Breast epithelium (tissue), 4 donors: ENCODE measurements around the gene SPACDR. TPM values are rescaled to one million over a fixed set of nuclear protein-coding genes. Genes with fewer than 3 reads are reported as not detected.
A peak's percentile ranks its signal among the peaks of the same experiment; 100 is the strongest.

Experiments
- DNase-seq, 2 donors: peaks; one replicate each; pipeline ENCODE4 v3.0.0-alpha.2; 2019; ENCODE audit warnings: low spot score in 2 of 2
- H3K27ac ChIP-seq, 2 donors: fragments of 200-600 bp; sonication (generic) in 1 of 2; one replicate each; pipeline ENCODE4 v1.5.1; 2016 to 2019; ENCODE audit warnings: mild to moderate bottlenecking in 1 of 2
- H3K27me3 ChIP-seq, 2 donors: fragments of 200-600 bp; sonication (generic) in 1 of 2; one replicate each; pipeline versions ENCODE4 v1.5.1 to v1.6.0; 2017 to 2019; ENCODE audit warnings: control low read depth in 1 of 2, mild to moderate bottlenecking in 1 of 2
- H3K36me3 ChIP-seq: fragments of 200-600 bp; one replicate; pipeline ENCODE4 v1.5.1; 2019
- H3K4me1 ChIP-seq, 2 donors: fragments of 200-600 bp; sonication (generic); one replicate each; pipeline ENCODE4 v1.5.1; 2016 to 2019; ENCODE audit warnings: control low read depth in 1 of 2
- H3K4me3 ChIP-seq, 3 donors: fragments of 200-600 bp; sonication (generic); 1 replicate in 2 of 3; 2 replicates in 1 of 3; pipeline ENCODE4 v1.5.1; 2016 to 2019; ENCODE audit warnings: mild to moderate bottlenecking in 3 of 3, moderate library complexity in 2 of 3
- H3K9me3 ChIP-seq, 2 donors: fragments of 200-600 bp; sonication (generic) in 1 of 2; one replicate each; pipeline ENCODE4 v1.5.1; 2016 to 2019; ENCODE audit warnings: control low read depth in 1 of 2
- CTCF ChIP-seq, 3 donors: fragments of 450-650 bp; IDR thresholded peaks; one replicate each; pipeline ENCODE4 v1.5.1; 2016 to 2017; ENCODE audit warnings: antibody characterized with exemption in 3 of 3, mild to moderate bottlenecking in 3 of 3, moderate library complexity in 3 of 3
- POLR2A ChIP-seq: fragments of 450-650 bp; IDR thresholded peaks from one replicate; pipeline ENCODE4 v1.6.1; 2016; ENCODE audit warnings: antibody characterized with exemption, mild to moderate bottlenecking, moderate library complexity
- POLR2AphosphoS5 ChIP-seq, 3 donors: sonication (generic); formaldehyde crosslinking; IDR thresholded peaks; one replicate each; pipeline ENCODE4 v1.6.1; 2017; ENCODE audit warnings: antibody characterized with exemption in 3 of 3
- intact Hi-C: fragments of 100-400 bp; cut with DNase I; formaldehyde crosslinking; loops from one replicate; pipeline ENCODE4 v1.15.1; 2023; ENCODE audit warnings: low total_unique reads
- total RNA-seq, 3 donors: library from RNA; depleted of rRNA; stranded (reverse); fragments of >200 nt; gene quantifications; one replicate each; pipeline ENCODE4 v1.1.0, GENCODE V29; 2016

Gene SPACDR
- total RNA-seq, 3 donors from 2014 or later, result not detected

GRCh38 chr7:100466653-100467605, 2.9 kb upstream of the SPACDR start:
- no peak for DNase-seq
- Histone ChIP-seq H3K36me3 (no peaks in the 10 kb centered on the region), H3K9me3 (no peaks in the 10 kb centered on the region), H3K27me3 (no peaks in the 10 kb centered on the region), H3K4me3 (peak overlapping the region in 1 of 3 donors; percentile 39), H3K4me1 (peaks cover 0 to 18% of the 10 kb centered on the region in 2 donors), H3K27ac (peak overlapping the region; percentile 68 to 77)
- intact Hi-C loops, result loop anchor here (5.0 kb wide), 1 partner anchor 95 kb away; no protein-coding TSS in a partner anchor
- no peak for TF ChIP-seq POLR2A

DNA sequence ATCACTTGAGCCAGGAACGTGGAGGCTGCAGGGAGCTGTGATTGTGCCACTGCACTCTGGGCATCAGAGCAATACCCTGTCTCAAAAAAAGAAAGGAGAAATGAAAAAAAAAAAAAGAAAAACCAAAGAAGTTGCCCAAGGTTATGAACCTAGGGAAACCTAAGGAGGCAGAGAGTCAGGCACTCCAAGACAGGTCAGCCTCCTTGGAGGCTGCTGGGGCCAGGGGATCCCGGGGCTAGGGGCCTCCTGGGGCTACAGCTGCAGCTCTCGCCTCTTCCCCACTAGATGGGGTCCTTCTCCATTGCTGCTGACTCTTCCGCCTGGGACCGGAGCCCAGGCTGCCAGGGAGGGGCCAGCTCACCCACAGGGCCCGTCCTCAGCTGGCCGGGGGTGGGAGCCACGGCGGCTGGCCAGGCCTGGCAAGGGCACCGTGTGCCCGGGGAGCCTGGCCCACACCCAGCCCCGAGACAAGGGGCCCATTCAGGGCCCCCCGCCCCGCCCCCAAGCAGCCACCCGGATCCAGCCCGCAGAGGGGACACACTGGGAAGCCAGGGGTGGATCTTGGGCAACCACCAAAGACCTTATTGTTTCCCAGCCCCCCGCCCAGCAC, 1.7 kb upstream of the SPACDR start:
- TF ChIP-seq CTCF (IDR thresholded peaks at IDR 0.05), result peak in 2 of 3 donors; percentile 57 to 73
- TF ChIP-seq POLR2AphosphoS5 (IDR thresholded peaks at IDR 0.05), result peak; percentile 26 to 51 (median 39)
- no peak for TF ChIP-seq POLR2A
- Histone ChIP-seq H3K36me3 (no peaks in the 10 kb centered on the region), H3K4me3 (peak overlapping the region in 1 of 3 donors; percentile 32), H3K27ac (peak overlapping the region; percentile 77 to 81), H3K4me1 (peaks cover 0 to 18% of the 10 kb centered on the region in 2 donors), H3K27me3 (no peaks in the 10 kb centered on the region), H3K9me3 (no peaks in the 10 kb centered on the region)
- peak; percentile 77 to 89 for DNase-seq
- intact Hi-C loops, result loop anchor here (5.0 kb wide), 1 partner anchor 96 kb away; no protein-coding TSS in a partner anchor

GRCh38 chr7:100465299-100465698, 1.2 kb upstream of the SPACDR start:
- no peaks in the 10 kb centered on the region for H3K27me3 ChIP-seq
- no peak overlapping the region for H3K4me3 ChIP-seq
- H3K27ac ChIP-seq, result peak overlapping the region in 1 of 2 donors; percentile 77
- TF ChIP-seq CTCF (IDR thresholded peaks at IDR 0.05) (no peak), POLR2A (no peak), POLR2AphosphoS5 (IDR thresholded peaks at IDR 0.05) (no peak)
- H3K4me1 ChIP-seq, result peaks cover 0 to 18% of the 10 kb centered on the region in 2 donors
- no peaks in the 10 kb centered on the region for H3K36me3 ChIP-seq
- no peak for DNase-seq
- no peaks in the 10 kb centered on the region for H3K9me3 ChIP-seq
- intact Hi-C loops, result loop anchor here (5.0 kb wide), 1 partner anchor 97 kb away; no protein-coding TSS in a partner anchor

- Histone ChIP-seq H3K36me3 (no peaks in the 10 kb centered on the region), H3K4me1 (peaks cover 0 to 18% of the 10 kb centered on the region in 2 donors), H3K27ac (no peak overlapping the region), H3K9me3 (no peaks in the 10 kb centered on the region), H3K4me3 (no peak overlapping the region), H3K27me3 (no peaks in the 10 kb centered on the region)
- no peak for DNase-seq
- no peak for TF ChIP-seq CTCF (IDR thresholded peaks at IDR 0.05)
- intact Hi-C loops, result loop anchor here (5.0 kb wide), 1 partner anchor 98 kb away; no protein-coding TSS in a partner anchor
Measured at GRCh38 chr7:100464791-100465190, 731 bp upstream of the SPACDR start.

DNA sequence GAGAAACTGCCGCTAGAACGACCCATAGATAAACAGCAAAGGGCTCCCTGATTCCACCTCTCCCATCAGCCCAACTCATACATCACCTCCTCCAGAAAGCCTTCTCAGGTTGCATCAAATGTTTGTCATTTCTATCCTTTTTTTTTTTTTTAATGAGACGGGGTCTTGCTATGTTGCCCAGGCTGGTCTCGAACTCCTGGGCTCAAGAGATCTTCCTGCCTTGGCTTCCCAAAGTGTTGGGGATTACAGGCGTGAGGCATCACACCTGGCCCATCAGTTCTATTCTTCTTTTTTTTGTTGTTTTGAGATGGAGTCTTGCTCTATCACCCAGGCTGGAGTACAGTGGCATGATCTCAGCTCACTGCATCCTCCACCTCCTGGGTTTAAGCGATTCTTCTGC, 7.0 kb downstream of the SPACDR start:
- Histone ChIP-seq H3K4me3 (no peak overlapping the region), H3K9me3 (no peaks in the 10 kb centered on the region), H3K4me1 (no peaks in the 10 kb centered on the region), H3K27ac (no peak overlapping the region), H3K27me3 (no peaks in the 10 kb centered on the region), H3K36me3 (no peaks in the 10 kb centered on the region)
- TF ChIP-seq CTCF (IDR thresholded peaks at IDR 0.05) (no peak), POLR2AphosphoS5 (IDR thresholded peaks at IDR 0.05) (no peak), POLR2A (no peak)
- intact Hi-C loops, result no loop called here
- DNase-seq, result no peak
